Naive thymus-derived CD4-positive, alpha-beta T cell (primary cell): ENCODE measurements around the gene GPR150. TPM values are rescaled to one million over a fixed set of nuclear protein-coding genes. Genes with fewer than 3 reads are reported as not detected.
"Not testable (repeated sequence)": the region's sequence is repeated elsewhere in the genome, so short reads cannot be mapped to it uniquely, and the experiment has no call there.

Experiments used
- ATAC-seq: fragments of 150-1000 bp; cut with Tn5 transposase; 2 replicates; pipeline ENCODE4 v1.10.0; 2021; ENCODE audit warnings: mild to moderate bottlenecking, moderate library complexity
- CTCF ChIA-PET: fragments of 350-600 bp; sonication (Branson Sonifier 250); formaldehyde crosslinking; loops from one replicate; lab custom pipeline; 2021; ENCODE audit warnings: antibody characterized with exemption; lab: Charles Lee
- POLR2A ChIA-PET: fragments of 350-600 bp; sonication (Branson Sonifier 250); formaldehyde crosslinking; loops from one replicate; lab custom pipeline; 2021; ENCODE audit warnings: antibody characterized with exemption, inconsistent platforms; lab: Charles Lee
- DNase-seq, 9 donors: peaks; one replicate each; pipeline versions ENCODE4 v3.0.0 to v3.0.0-alpha.2; 2020 to 2022; ENCODE audit warnings: mixed read lengths in 1 of 9
- H3K27ac ChIP-seq: one replicate; pipeline ENCODE4 v1.7.0; 2013; ENCODE audit warnings: mild to moderate bottlenecking, low read depth, low read length, moderate library complexity
- H3K27me3 ChIP-seq, 2 donors: one replicate each; pipeline ENCODE4 v1.7.0; 2013; ENCODE audit warnings: low read length in 2 of 2, mild to moderate bottlenecking in 2 of 2, moderate library complexity in 2 of 2; ENCODE audit not compliant: control insufficient read depth in 2 of 2, insufficient read depth in 2 of 2
- H3K36me3 ChIP-seq, 3 experiments: 1 replicate in 2 of 3; 2 replicates in 1 of 3; pipeline ENCODE4 v1.7.0; 2013; ENCODE audit warnings: low read length in 3 of 3, mild to moderate bottlenecking in 3 of 3, moderate library complexity in 1 of 3; ENCODE audit not compliant: insufficient read depth in 3 of 3, control insufficient read depth in 2 of 3
- H3K4me1 ChIP-seq, 2 donors: one replicate each; pipeline ENCODE4 v1.7.0; 2013; ENCODE audit warnings: low read length in 2 of 2, mild to moderate bottlenecking in 2 of 2, moderate library complexity in 1 of 2; ENCODE audit not compliant: control insufficient read depth in 2 of 2, insufficient read depth in 2 of 2
- H3K4me3 ChIP-seq: 2 replicates; pipeline ENCODE4 v1.7.0; 2013; ENCODE audit warnings: mild to moderate bottlenecking, low read length
- H3K9me3 ChIP-seq, 3 experiments: 1 replicate in 2 of 3; 2 replicates in 1 of 3; pipeline ENCODE4 v1.7.0; 2013; ENCODE audit warnings: low read length in 3 of 3; ENCODE audit not compliant: control insufficient read depth in 2 of 3
- H3K27ac Mint-ChIP-seq, 9 donors: one replicate each; pipeline ENCODE4 v1.8.0; 2020 to 2022; ENCODE audit warnings: mixed read lengths in 9 of 9, mild to moderate bottlenecking in 8 of 9, moderate library complexity in 5 of 9, inconsistent platforms in 2 of 9
- H3K27me3 Mint-ChIP-seq, 5 donors: one replicate each; pipeline ENCODE4 v1.8.0; 2021 to 2022; ENCODE audit warnings: mixed read lengths in 5 of 5, mild to moderate bottlenecking in 1 of 5
- H3K36me3 Mint-ChIP-seq, 5 donors: one replicate each; pipeline ENCODE4 v1.8.0; 2020 to 2022; ENCODE audit warnings: mixed read lengths in 5 of 5, mild to moderate bottlenecking in 3 of 5, inconsistent platforms in 1 of 5
- H3K4me1 Mint-ChIP-seq, 7 donors: one replicate each; pipeline ENCODE4 v1.8.0; 2020 to 2022; ENCODE audit warnings: mixed read lengths in 7 of 7, mild to moderate bottlenecking in 3 of 7, inconsistent platforms in 1 of 7
- H3K4me3 Mint-ChIP-seq, 10 donors: one replicate each; pipeline ENCODE4 v1.8.0; 2020 to 2022; ENCODE audit warnings: mild to moderate bottlenecking in 10 of 10, mixed read lengths in 10 of 10, moderate library complexity in 6 of 10, inconsistent platforms in 2 of 10
- H3K9me3 Mint-ChIP-seq, 11 donors: one replicate each; pipeline ENCODE4 v1.8.0; 2020 to 2022; ENCODE audit warnings: mixed read lengths in 11 of 11, mild to moderate bottlenecking in 4 of 11, inconsistent platforms in 1 of 11, moderate library complexity in 1 of 11
- intact Hi-C, 2 donors: fragments of 100-400 bp; cut with micrococcal nuclease; formaldehyde crosslinking; loops; one replicate each; pipeline ENCODE4 v1.15.1; 2023
- polyA plus RNA-seq, 2 donors: library from polyadenylated mRNA; unstranded; fragments of 300-500 nt; fragmentation: Illumina TruSeq; gene quantifications; one replicate each; pipeline ENCODE4 v1.2.3, GENCODE V29; 2021
- total RNA-seq, 6 experiments: library from RNA in 5 of 6; stranded (reverse) in 5 of 6; gene quantifications; 1 replicate in 5 of 6; 2 replicates in 1 of 6; pipeline ENCODE4 v1.2.3 and lab custom pipeline; 2021 to 2026

GPR150 gene
- total and polyA plus RNA-seq, 7 experiments from 2014 or later: 0.48 to 3.5 (median 1.2) TPM

- Mint-ChIP-seq H3K9me3 (peaks cover 0 to 2% (median 0%) of the 10 kb centered on the region in 11 donors), H3K4me3 (no peak overlapping the region), H3K27me3 (peaks cover 0 to 20% (median 0%) of the 10 kb centered on the region in 5 donors), H3K27ac (no peak overlapping the region), H3K36me3 (no peaks in the 10 kb centered on the region), H3K4me1 (peaks cover 3 to 26% (median 21%) of the 10 kb centered on the region in 7 donors)
- H3K9me3 ChIP-seq: no peaks in the 10 kb centered on the region
- no peak overlapping the region for H3K27ac ChIP-seq
- intact Hi-C loops: loop anchor here (10.0 kb wide), 2 partner anchors 893 to 1173 kb away; no protein-coding TSS in a partner anchor
- peaks cover 0 to 11% of the 10 kb centered on the region in 2 donors for H3K4me1 ChIP-seq
- no peak overlapping the region for H3K4me3 ChIP-seq
- DNase-seq: no peak
- no peaks in the 10 kb centered on the region for H3K36me3 ChIP-seq
- ChIA-PET CTCF (interaction anchor here (0.9 to 2.0 kb wide), 3 partner anchors 10 to 140 kb away, joined by 3 to 9 read pairs (median 4); no protein-coding TSS in a partner anchor), POLR2A (interaction anchor here (1.2 to 2.1 kb wide), 3 partner anchors 10 to 21 kb away, joined by 6 to 8 read pairs (median 8); no protein-coding TSS in a partner anchor)
- ATAC-seq: no peak
- H3K27me3 ChIP-seq: no peaks in the 10 kb centered on the region
Observed at GRCh38 chr5:95641741-95642220, 21.9 kb downstream of the GPR150 start.

- DNase-seq: no peak
- peaks cover 3 to 35% (median 27%) of the 10 kb centered on the region in 7 donors for H3K4me1 Mint-ChIP-seq
- H3K27me3 Mint-ChIP-seq: peaks cover 0 to 17% (median 0%) of the 10 kb centered on the region in 5 donors
- peaks cover 0 to 18% of the 10 kb centered on the region in 2 donors for H3K4me1 ChIP-seq
- no peak overlapping the region for H3K27ac ChIP-seq
- H3K9me3 ChIP-seq: no peaks in the 10 kb centered on the region
- peak overlapping the region in 2 of 9 donors; percentile 25 to 46 for H3K27ac Mint-ChIP-seq
- intact Hi-C loops: loop anchor here (10.0 kb wide), 2 partner anchors 892 to 1172 kb away; no protein-coding TSS in a partner anchor
- ChIA-PET CTCF (interaction anchor here (1.1 to 4.0 kb wide), 7 partner anchors 10 to 205 kb away, joined by 3 to 20 read pairs (median 5); no protein-coding TSS in a partner anchor), POLR2A (interaction anchor here (1.0 to 5.4 kb wide), 4 partner anchors 8 to 141 kb away, joined by 3 to 67 read pairs (median 4); partner anchors contain the start of gene GPR150)
- no peak for ATAC-seq
- H3K36me3 ChIP-seq: no peaks in the 10 kb centered on the region
- no peak overlapping the region for H3K4me3 Mint-ChIP-seq
- H3K4me3 ChIP-seq: no peak overlapping the region
- H3K9me3 Mint-ChIP-seq: peaks cover 0 to 2% (median 0%) of the 10 kb centered on the region in 11 donors
- no peaks in the 10 kb centered on the region for H3K27me3 ChIP-seq
- H3K36me3 Mint-ChIP-seq: no peaks in the 10 kb centered on the region
Observed at GRCh38 chr5:95643152-95643551, 23.3 kb downstream of the GPR150 start.

- no peaks in the 10 kb centered on the region for H3K36me3 ChIP-seq
- Mint-ChIP-seq H3K9me3 (peaks cover 0 to 2% (median 0%) of the 10 kb centered on the region in 11 donors), H3K4me1 (peaks cover 7 to 44% (median 32%) of the 10 kb centered on the region in 7 donors), H3K36me3 (no peaks in the 10 kb centered on the region), H3K4me3 (peak overlapping the region in 9 of 10 donors; percentile 0 to 87 (median 33)), H3K27ac (peak overlapping the region; percentile 1 to 89 (median 64)), H3K27me3 (peaks cover 0 to 4% (median 0%) of the 10 kb centered on the region in 5 donors)
- H3K27me3 ChIP-seq: no peaks in the 10 kb centered on the region
- H3K27ac ChIP-seq: peak overlapping the region; percentile 33
- peak; percentile 19 for ATAC-seq
- peaks cover 0 to 18% of the 10 kb centered on the region in 2 donors for H3K4me1 ChIP-seq
- ChIA-PET CTCF (interaction anchor here (0.6 to 4.0 kb wide), 14 partner anchors 13 to 691 kb away, joined by 3 to 31 read pairs (median 4); partner anchors contain the start of gene GLRX), POLR2A (interaction anchor here (0.6 to 5.4 kb wide), 4 partner anchors 9 to 134 kb away, joined by 4 to 67 read pairs (median 8); partner anchors contain the start of gene GPR150)
- no peaks in the 10 kb centered on the region for H3K9me3 ChIP-seq
- intact Hi-C loops: loop anchor here (1.0 to 10.0 kb wide), 14 partner anchors 20 to 1170 kb away; partner anchors contain the start of genes CAST (in 1 of the 2), ELL2 (in 1 of the 2), GLRX (in 1 of the 2) and RHOBTB3 (in 1 of the 2)
- peak in 8 of 9 donors; percentile 18 to 49 (median 42) for DNase-seq
- H3K4me3 ChIP-seq: no peak overlapping the region
Observed at GRCh38 chr5:95644351-95645042, 24.6 kb downstream of the GPR150 start.

GRCh38 chr5:95646226-95646568 lies 26.3 kb downstream of the GPR150 start:
- not testable (repeated sequence) for ATAC-seq, H3K27me3 Mint-ChIP-seq, H3K9me3 ChIP-seq, H3K36me3 ChIP-seq, H3K36me3 Mint-ChIP-seq, H3K9me3 Mint-ChIP-seq, H3K27me3 ChIP-seq
- ChIA-PET POLR2A (interaction anchor here (0.7 to 5.4 kb wide), 14 partner anchors 10 to 1016 kb away, joined by 3 to 67 read pairs (median 4); partner anchors contain the start of genes ARSK, CAST, GLRX and GPR150), CTCF (interaction anchor here (0.6 to 4.0 kb wide), 11 partner anchors 11 to 215 kb away, joined by 3 to 31 read pairs (median 5); partner anchors contain the start of genes ARSK and SKIC3)
- intact Hi-C loops: loop anchor here (1.0 to 10.0 kb wide), 13 partner anchors 14 to 1289 kb away; partner anchors contain the start of genes ARSK (in 2 of the 2), CAST (in 1 of the 2), ELL2 (in 1 of the 2) and GLRX (in 1 of the 2)
- Mint-ChIP-seq H3K4me3 (peak overlapping the region; percentile 84 to 93 (median 88)), H3K27ac (peak overlapping the region; percentile 71 to 95 (median 89)), H3K4me1 (peaks cover 7 to 53% (median 40%) of the 10 kb centered on the region in 7 donors)
- Histone ChIP-seq H3K4me1 (peaks cover 0 to 18% of the 10 kb centered on the region in 2 donors), H3K27ac (peak overlapping the region; percentile 80), H3K4me3 (peak overlapping the region; percentile 80)
- peak in 1 of 9 donors; percentile 8 for DNase-seq

- Mint-ChIP-seq H3K4me1 (peaks cover 7 to 53% (median 40%) of the 10 kb centered on the region in 7 donors), H3K36me3 (peaks cover 0 to 3% (median 2%) of the 10 kb centered on the region in 5 donors), H3K27ac (peak within 1 kb of the TSS; percentile 71 to 95 (median 89)), H3K9me3 (peaks cover 0 to 2% (median 0%) of the 10 kb centered on the region in 11 donors), H3K4me3 (peak within 1 kb of the TSS; percentile 84 to 93 (median 88)), H3K27me3 (no peaks in the 10 kb centered on the region)
- Histone ChIP-seq H3K4me3 (peak within 1 kb of the TSS; percentile 80), H3K9me3 (no peaks in the 10 kb centered on the region), H3K27ac (peak within 1 kb of the TSS; percentile 80), H3K4me1 (peaks cover 0 to 18% of the 10 kb centered on the region in 2 donors), H3K36me3 (no peaks in the 10 kb centered on the region), H3K27me3 (no peaks in the 10 kb centered on the region)
- ChIA-PET POLR2A (interaction anchor here (0.7 to 5.4 kb wide), 17 partner anchors 9 to 1250 kb away, joined by 3 to 67 read pairs (median 4); partner anchors contain the start of genes ARSK, CAST, GLRX and GPR150), CTCF (interaction anchor here (0.6 to 4.0 kb wide), 16 partner anchors 9 to 223 kb away, joined by 3 to 31 read pairs (median 4); partner anchors contain the start of genes ARSK and SKIC3)
- DNase-seq (peak; percentile 84 to 94 (median 90)), ATAC-seq (peak; percentile 98)
- intact Hi-C loops: loop anchor here (1.0 to 10.0 kb wide), 15 partner anchors 14 to 1289 kb away; partner anchors contain the start of genes ARSK (in 2 of the 2), CAST (in 1 of the 2), ELL2 (in 1 of the 2) and GLRX (in 1 of the 2)
Observed at GRCh38 chr5:95646569-95647431, 26.9 kb downstream of the GPR150 start, which contains the start of gene RFESD. Gene RFESD, plus strand, starts transcription at chr5:95646777. Its CDS starts 5,495 bp downstream, at chr5:95652272.
